HepG2 (cell line): ENCODE results near the gene COX6B1. TPM values are rescaled to one million over a fixed set of nuclear protein-coding genes. Genes with fewer than 3 reads are reported as not detected.

Source experiments
- CTCF ChIP-seq: sonication (generic); formaldehyde crosslinking; IDR thresholded peaks from 2 replicates; pipeline ENCODE4 v1.5.0; 2020; ENCODE audit warnings: mild to moderate bottlenecking, missing genetic modification reagents, moderate library complexity
- GPN1 ChIP-seq: sonication (generic); formaldehyde crosslinking; IDR thresholded peaks from 2 replicates; pipeline ENCODE4 v1.5.1; 2020; ENCODE audit warnings: missing genetic modification reagents, borderline replicate concordance
- MYC ChIP-seq: sonication (generic); formaldehyde crosslinking; IDR thresholded peaks from 2 replicates; pipeline ENCODE4 v1.9.0; 2021; ENCODE audit warnings: missing genetic modification reagents, borderline replicate concordance
- NFYB ChIP-seq: sonication (generic); formaldehyde crosslinking; IDR thresholded peaks from 2 replicates; pipeline ENCODE4 v1.4.0; 2020; ENCODE audit warnings: missing genetic modification reagents
- POGK ChIP-seq: sonication (generic); formaldehyde crosslinking; conservative IDR thresholded peaks from 2 replicates; pipeline ENCODE4 v1.8.0; 2022; ENCODE audit warnings: mild to moderate bottlenecking, moderate library complexity, missing genetic modification reagents
- RNF2 ChIP-seq: fragments of 450-650 bp; conservative IDR thresholded peaks from 2 replicates; pipeline ENCODE4 v1.6.1; 2016; ENCODE audit warnings: low read depth
- ZBTB4 ChIP-seq: sonication (generic); formaldehyde crosslinking; IDR thresholded peaks from 2 replicates; pipeline ENCODE4 v1.4.0; 2020; ENCODE audit warnings: missing genetic modification reagents, mild to moderate bottlenecking, borderline replicate concordance
- ZBTB7B ChIP-seq: sonication (generic); formaldehyde crosslinking; IDR thresholded peaks from 2 replicates; pipeline ENCODE4 v1.4.0; 2020; ENCODE audit warnings: missing genetic modification reagents
- ZNF343 ChIP-seq: sonication (generic); formaldehyde crosslinking; IDR thresholded peaks from 2 replicates; pipeline ENCODE4 v1.4.0; 2020; ENCODE audit warnings: mild to moderate bottlenecking, missing genetic modification reagents
- ZNF574 ChIP-seq: sonication (generic); formaldehyde crosslinking; IDR thresholded peaks from 2 replicates; pipeline ENCODE4 v1.4.0; 2020; ENCODE audit warnings: missing genetic modification reagents
- polyA plus RNA-seq, 8 experiments: library from polyadenylated mRNA; depleted of rRNA in 3 of 8; stranded (reverse) in 7 of 8; unstranded in 1 of 8; fragments of >200 nt; fragmentation: Illumina TruSeq in 4 of 8; extraction: Trizol in 4 of 8; gene quantifications; 2 replicates each; pipeline versions ENCODE4 v1.2.1 to v1.2.3, GENCODE V29; 2011 to 2016; ENCODE audit warnings: low read depth in 4 of 8, missing spikeins in 1 of 8, mixed read lengths in 1 of 8; ENCODE audit not compliant: insufficient read depth in 1 of 8
- total RNA-seq, 5 experiments: library from RNA; depleted of rRNA; stranded (reverse); fragments of >200 nt; fragmentation: Illumina TruSeq; extraction: Trizol; gene quantifications; 2 replicates each; pipeline ENCODE4 v1.2.3, GENCODE V29; 2016; ENCODE audit warnings: low read depth in 1 of 5

The COX6B1 gene
- total and polyA plus RNA-seq, 2 of the 13 experiments (the other 11 are each of a cell fraction or from before 2014, with no cell fraction given): 481 to 487 TPM

- TF ChIP-seq POGK (CRISPR knock-in tag) (peak; percentile 53; the same call in 1 of the 2 replicates), CTCF (peak; percentile 22; the same call in 1 of the 2 replicates), GPN1 (CRISPR knock-in tag) (no peak), RNF2 (0 out of 2 replicates have a peak, but pooled peaks have one; percentile 27), ZBTB7B (CRISPR knock-in tag) (0 out of 2 replicates have a peak, but pooled peaks have one; percentile 26), ZNF343 (CRISPR knock-in tag) (no peak), ZNF574 (CRISPR knock-in tag) (peak; percentile 61; the same call in 1 of the 2 replicates), ZBTB4 (CRISPR knock-in tag) (0 out of 2 replicates have a peak, but pooled peaks have one; percentile 32), MYC (CRISPR knock-in tag) (peak; percentile 23; the same call in 1 of the 2 replicates), NFYB (CRISPR knock-in tag) (peak; percentile 100)
Measured at GRCh38 chr19:35702223-35703012, 54.3 kb downstream of the COX6B1 start (continued).
